ENCODE measurements around the gene ROCK2. TPM values are rescaled to one million over a fixed set of nuclear protein-coding genes. Genes with fewer than 3 reads are reported as not detected.

The ROCK2 gene
- total and polyA plus RNA-seq, 9 of the 15 experiments (the other 6 are each of a cell fraction or from before 2014, with no cell fraction given), result 4.9 to 30.6 (median 14.3) TPM

- peak overlapping the region; percentile 66 for H2AFZ ChIP-seq (ENCODE audit: low read depth, low read length)
- ChIA-PET CTCF (ENCODE audit: low intra/inter-chr PET ratio) (no interaction called here), POLR2A (interaction anchor here (0.5 to 0.8 kb wide), 6 partner anchors 10 to 109 kb away, joined by 3 to 4 read pairs (median 3); partner anchors contain the start of gene ROCK2)
- intact Hi-C loops (cut with micrococcal nuclease), result no loop called here
- H3K27me3 ChIP-seq (ENCODE audit: control insufficient read depth in 2 of 2, insufficient read depth in 2 of 2, low read length in 2 of 2), result no peaks in the 10 kb centered on the region
- H3K9me3 ChIP-seq (replicated peaks; ENCODE audit: control insufficient read depth, insufficient read depth, low read depth, low read length), result no peaks in the 10 kb centered on the region
- H3K79me2 ChIP-seq (ENCODE audit: control insufficient read depth, insufficient read depth, low read length), result no peaks in the 10 kb centered on the region
- H3K4me1 ChIP-seq (replicated peaks in 1 of 2; ENCODE audit: control insufficient read depth in 2 of 2, insufficient read depth in 2 of 2, low read length in 2 of 2), result peaks cover 0 to 13% of the 10 kb centered on the region in 2 experiments; a peak in 3 of 5 replicates
- in situ Hi-C loops (cut with MboI), result no loop called here
- DNase-seq (ENCODE audit: extremely low read depth in 1 of 4, low spot score in 3 of 4), result no peak
- BruUV-seq (replicated peaks), result no TSS peak
- H3K4me3 ChIP-seq, result no peak overlapping the region
- no peaks in the 10 kb centered on the region for H3K9me1 ChIP-seq (ENCODE audit: control insufficient read depth, insufficient read depth, low read length)
- peak overlapping the region in 1 of 2 experiments; percentile 80; a peak in 2 of 4 replicates for H3K9ac ChIP-seq (ENCODE audit: insufficient read depth in 1 of 2, low read depth in 2 of 2, low read length in 2 of 2)
- peak; percentile 56 for ATAC-seq
- 20% methylated on average over 7 of the region's 7 CpGs for WGBS (ENCODE audit: insufficient coverage, low coverage, missing lambda C conversion rate)
- no peak for FAIRE-seq
- no peaks in the 10 kb centered on the region for H3K36me3 ChIP-seq (ENCODE audit: control insufficient read depth, insufficient read depth, low read length)
- H3K27ac ChIP-seq (ENCODE audit: extremely low read depth, low read depth, low read length), result no peak overlapping the region
- no peaks in the 10 kb centered on the region for H4K20me1 ChIP-seq (replicated peaks; ENCODE audit: control insufficient read depth, insufficient read depth, low read length)
- no peak overlapping the region for H3K4me2 ChIP-seq (ENCODE audit: insufficient read depth, low read length)
- TF ChIP-seq ZNF239 (CRISPR knock-in tag; IDR thresholded peaks at IDR 0.05) (no peak), WHSC1 (IDR thresholded peaks at IDR 0.05; ENCODE audit: low read length) (no peak), ZNF436 (CRISPR knock-in tag; IDR thresholded peaks at IDR 0.05) (no peak), NFATC3 (IDR thresholded peaks at IDR 0.05) (no peak), RAD51 (IDR thresholded peaks at IDR 0.05; ENCODE audit: borderline replicate concordance, low read depth) (0 out of 2 replicates have a peak, but pooled peaks have one; percentile 31), USF1 (CRISPR knock-in tag; IDR thresholded peaks at IDR 0.05) (peak; percentile 56), SIN3B (IDR thresholded peaks at IDR 0.05; ENCODE audit: low read depth) (no peak), RFX1 (IDR thresholded peaks at IDR 0.05) (peak; percentile 7; the same call in 1 of the 2 replicates), NR0B1 (IDR thresholded peaks at IDR 0.05; ENCODE audit: partially characterized antibody) (no peak), BRF2 (IDR thresholded peaks at IDR 0.05; ENCODE audit: borderline replicate concordance, insufficient read depth, insufficient read length) (no peak), CREB3L1 (IDR thresholded peaks at IDR 0.05; ENCODE audit: borderline replicate concordance, low read depth) (no peak), RBM39 (optimal IDR thresholded peaks at IDR 0.05; ENCODE audit: low read depth, low read length) (no peak), L3MBTL2 (IDR thresholded peaks at IDR 0.05) (0 out of 2 replicates have a peak, but pooled peaks have one; percentile 18), SRSF1 (IDR thresholded peaks at IDR 0.05; ENCODE audit: low read depth, low read length) (no peak), ILF3 (IDR thresholded peaks at IDR 0.05; ENCODE audit: borderline replicate concordance) (no peak), USF2 (CRISPR knock-in tag; IDR thresholded peaks at IDR 0.05) (peak; percentile 66), ZNF3 (CRISPR knock-in tag; IDR thresholded peaks at IDR 0.05) (no peak)
These were observed 20.9 kb upstream of the ROCK2 start for GRCh38 chr2:11365096-11365879.
